EL (cell line): ENCODE data around the gene NACC2.
A peak's percentile ranks its signal among the peaks of the same experiment; 100 is the strongest.
"Not testable (repeated sequence)": the region's sequence is repeated elsewhere in the genome, so short reads cannot be mapped to it uniquely, and the experiment has no call there.

Experiments used
- DNase-seq: peaks from one replicate; pipeline ENCODE4 v3.0.0-alpha.2; 2016

NACC2 gene

GRCh38 chr9:136043441-136043991 lies 51.6 kb downstream of the NACC2 start:
- no peak for DNase-seq

- DNase-seq, result no peak
Observed at GRCh38 chr9:136042541-136042940, 52.5 kb downstream of the NACC2 start.

DNA sequence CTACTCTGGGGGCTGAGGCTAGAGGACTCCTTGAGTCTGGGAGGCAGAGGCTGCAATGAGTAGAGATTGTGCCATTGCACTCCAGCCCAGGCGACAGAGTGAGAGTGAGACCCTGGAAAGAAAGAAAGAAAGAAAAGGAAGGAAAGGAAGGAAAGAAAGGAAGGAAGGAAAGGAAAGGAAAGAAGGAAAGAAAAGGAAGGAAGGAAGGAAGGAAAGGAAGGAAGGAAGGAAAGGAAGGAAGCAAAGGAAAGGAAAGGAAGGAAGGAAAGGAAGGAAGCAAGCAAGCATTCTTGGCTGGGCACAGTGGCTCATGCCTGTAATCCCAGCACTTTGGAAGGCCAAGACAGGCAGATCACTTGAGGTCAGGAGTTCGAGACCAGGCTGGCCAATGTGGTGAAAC lies 54.2 kb downstream of the NACC2 start:
- DNase-seq, result not testable (repeated sequence)

DNA sequence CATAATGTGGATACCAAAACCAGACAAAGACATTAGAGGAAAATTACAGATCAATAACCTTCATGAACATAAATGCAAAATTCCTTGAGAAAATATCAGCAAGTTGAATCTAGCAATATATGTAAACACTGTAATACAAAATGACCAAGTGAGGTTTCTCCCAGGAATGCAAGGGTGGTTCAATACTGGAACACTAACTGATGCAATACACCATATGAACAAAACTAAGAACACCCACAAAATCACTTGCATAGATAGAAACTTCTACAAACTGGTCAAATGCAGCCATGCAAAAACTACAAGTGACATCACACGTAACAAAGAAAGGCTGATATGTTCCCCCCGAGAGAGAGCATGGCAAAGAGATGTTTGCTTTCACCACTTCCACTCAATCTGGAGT lies 55.6 kb downstream of the NACC2 start:
- DNase-seq, result no peak

DNA sequence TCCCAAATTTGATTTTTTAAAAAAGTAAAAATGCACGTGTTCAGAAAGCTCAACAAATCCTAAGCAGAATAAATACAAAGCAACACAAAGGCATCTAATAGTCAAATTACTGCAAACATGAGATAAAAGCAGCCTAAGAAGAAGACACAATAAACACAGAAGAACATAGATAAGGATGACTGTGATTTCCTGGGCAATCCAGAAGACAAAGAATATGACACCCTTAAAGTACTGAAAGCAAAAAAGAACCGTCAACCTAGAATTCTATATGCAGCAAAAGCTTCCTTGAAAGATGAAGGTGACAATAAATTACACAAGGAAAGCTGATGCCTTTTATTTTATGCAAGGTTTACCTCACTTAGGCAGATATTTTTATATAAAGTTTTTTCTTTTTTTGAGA lies 58.2 kb downstream of the NACC2 start:
- DNase-seq, result no peak

GRCh38 chr9:136036050-136036449 lies 59.0 kb downstream of the NACC2 start:
- no peak for DNase-seq

- peak; percentile 62 for DNase-seq
Observed at GRCh38 chr9:136031741-136032730, 63.1 kb downstream of the NACC2 start.

DNA sequence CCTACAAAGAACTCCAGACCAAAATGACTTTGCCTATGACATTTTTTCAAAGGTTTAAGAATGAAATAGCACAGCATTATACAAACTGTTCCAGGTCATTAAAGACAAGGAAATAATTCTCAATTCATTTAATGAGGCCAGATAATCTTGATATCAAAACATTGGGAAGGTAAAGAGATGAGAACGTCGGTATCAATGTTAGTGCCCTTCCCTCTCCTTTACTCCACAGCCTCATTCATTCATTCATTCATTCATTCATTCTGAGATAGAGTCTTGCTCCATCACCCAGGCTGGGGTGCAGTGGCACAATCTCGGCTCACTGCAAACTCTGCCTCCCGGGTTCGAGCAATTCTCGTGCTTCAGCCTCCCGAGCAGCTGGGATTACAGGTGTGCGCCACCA lies 64.0 kb downstream of the NACC2 start:
- no peak for DNase-seq

GRCh38 chr9:136029556-136029955 lies 65.5 kb downstream of the NACC2 start:
- no peak for DNase-seq

DNA sequence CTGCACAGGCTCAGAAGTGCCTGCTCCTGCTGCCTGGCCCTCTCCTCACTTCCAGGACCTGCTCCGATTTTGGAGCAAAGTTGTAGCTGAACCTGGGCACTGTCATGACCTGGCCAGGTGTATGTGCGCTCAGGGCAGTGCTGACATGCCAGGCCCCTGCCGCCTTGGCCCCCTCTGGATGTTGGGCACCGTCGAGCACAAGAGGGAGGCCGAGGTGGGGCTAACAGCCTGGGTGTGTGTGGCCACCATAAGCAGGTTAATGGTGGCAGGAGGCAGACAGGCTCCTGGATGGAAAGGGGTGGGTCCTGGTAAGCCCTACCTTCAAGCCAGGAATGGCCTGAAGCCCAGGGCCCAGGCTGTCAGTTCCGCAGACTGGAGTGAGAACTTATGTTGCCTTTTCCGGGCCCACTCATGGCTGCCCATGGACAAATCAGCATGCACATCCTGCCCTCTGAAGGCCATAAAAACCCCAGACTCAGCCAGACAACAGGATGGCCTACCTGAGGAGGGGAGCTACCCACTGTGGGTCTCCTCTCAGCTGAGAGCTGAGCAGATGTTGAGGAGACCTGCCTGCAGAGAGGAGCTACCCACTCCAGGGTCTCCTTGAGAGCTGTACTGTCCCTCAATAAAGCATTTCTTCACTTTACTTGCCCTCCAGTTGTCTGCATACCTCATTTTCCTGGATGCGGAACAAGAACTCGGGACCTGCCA lies 66.2 kb downstream of the NACC2 start:
- DNase-seq, result no peak

GRCh38 chr9:136026943-136027289 lies 68.2 kb downstream of the NACC2 start:
- DNase-seq, result not testable (repeated sequence)

DNA sequence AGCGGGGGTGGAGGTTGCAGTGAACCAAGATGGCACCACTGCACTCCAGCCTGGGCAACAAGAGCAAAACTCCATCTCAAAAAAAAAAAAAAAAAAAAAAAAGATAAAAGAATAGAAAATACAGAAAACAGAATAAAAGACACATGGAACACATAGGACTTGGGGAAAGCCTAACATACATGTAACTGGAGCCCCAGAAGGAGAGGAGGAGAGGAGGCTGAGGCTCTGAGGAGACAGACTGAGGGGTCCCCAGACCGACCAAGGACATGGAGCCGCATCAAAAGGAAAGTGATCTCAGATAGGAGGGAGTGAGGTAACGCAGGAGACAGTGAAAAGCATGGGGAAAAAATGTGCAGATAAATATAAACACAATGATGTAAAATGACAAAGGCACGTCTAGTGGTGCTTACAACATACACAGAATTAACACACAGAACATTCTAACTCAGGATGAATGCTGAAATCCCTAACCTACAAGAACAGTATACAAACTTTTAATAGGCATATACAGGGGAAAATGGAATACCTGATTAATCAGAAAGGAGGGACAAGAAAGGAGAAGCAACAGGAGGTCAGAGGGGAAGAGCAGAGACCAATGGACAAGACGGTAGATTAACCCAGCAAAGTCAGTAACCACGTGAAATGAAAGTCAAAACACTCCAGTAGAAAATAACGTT lies 68.7 kb downstream of the NACC2 start:
- DNase-seq, result no peak

GRCh38 chr9:136025481-136025880 lies 69.6 kb downstream of the NACC2 start:
- no peak for DNase-seq

- no peak for DNase-seq
Observed at GRCh38 chr9:136024696-136025316, 70.3 kb downstream of the NACC2 start.

GRCh38 chr9:136024286-136024685 lies 70.8 kb downstream of the NACC2 start:
- DNase-seq, result no peak

DNA sequence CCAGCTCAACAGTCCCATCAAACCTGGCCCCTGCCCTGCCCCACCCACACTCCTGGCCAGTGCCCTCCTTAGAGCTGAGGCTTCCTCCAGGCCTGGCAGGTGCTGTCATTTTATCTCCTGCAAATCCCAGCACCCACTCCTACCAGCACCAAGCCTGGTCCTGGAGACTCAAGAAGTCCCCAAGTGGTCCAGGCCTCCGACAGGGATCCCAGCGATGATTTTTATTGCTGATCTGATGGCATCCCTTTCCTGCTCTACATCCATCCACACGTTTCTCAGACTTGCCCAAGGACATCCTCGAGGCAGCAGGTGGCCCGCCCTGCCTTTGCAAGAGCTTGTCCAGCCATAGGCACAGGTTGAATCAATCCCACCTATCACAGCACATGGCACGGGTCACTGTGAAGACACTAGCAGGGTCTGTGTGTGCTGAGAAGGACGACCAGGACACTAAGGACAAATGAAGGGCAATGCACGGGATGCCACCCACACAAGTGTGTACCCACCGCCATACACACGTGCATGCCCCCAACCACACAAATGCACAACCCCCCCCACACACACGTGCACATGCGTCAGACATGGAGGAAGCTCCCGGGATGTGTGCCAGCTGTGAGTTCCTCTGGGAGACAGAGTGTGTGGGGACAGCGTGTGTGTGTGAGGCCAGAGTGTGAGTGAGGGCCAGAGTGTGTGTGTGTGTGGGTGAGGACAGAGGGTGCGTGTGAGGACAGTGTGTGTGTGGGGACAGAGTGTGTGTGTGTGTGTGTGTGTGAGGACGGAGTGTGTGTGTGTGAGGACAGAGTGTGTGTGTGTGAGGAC lies 71.5 kb downstream of the NACC2 start:
- peak; percentile 42 for DNase-seq

GRCh38 chr9:136022731-136023409 lies 72.2 kb downstream of the NACC2 start:
- DNase-seq, result no peak

GRCh38 chr9:136021872-136022681 lies 73.0 kb downstream of the NACC2 start:
- no peak for DNase-seq

- no peak for DNase-seq
Observed at GRCh38 chr9:136021171-136021871, 73.8 kb downstream of the NACC2 start.

GRCh38 chr9:136020671-136021070 lies 74.4 kb downstream of the NACC2 start:
- no peak for DNase-seq
